Inferior parietal cortex (tissue), 1 donor: Measurements from ENCODE around the gene YARS1.

Experiments used
- DNase-seq: peaks from one replicate; pipeline ENCODE4 v3.0.0-alpha.2; 2016; ENCODE audit errors: extremely low spot score

YARS1 gene

DNA sequence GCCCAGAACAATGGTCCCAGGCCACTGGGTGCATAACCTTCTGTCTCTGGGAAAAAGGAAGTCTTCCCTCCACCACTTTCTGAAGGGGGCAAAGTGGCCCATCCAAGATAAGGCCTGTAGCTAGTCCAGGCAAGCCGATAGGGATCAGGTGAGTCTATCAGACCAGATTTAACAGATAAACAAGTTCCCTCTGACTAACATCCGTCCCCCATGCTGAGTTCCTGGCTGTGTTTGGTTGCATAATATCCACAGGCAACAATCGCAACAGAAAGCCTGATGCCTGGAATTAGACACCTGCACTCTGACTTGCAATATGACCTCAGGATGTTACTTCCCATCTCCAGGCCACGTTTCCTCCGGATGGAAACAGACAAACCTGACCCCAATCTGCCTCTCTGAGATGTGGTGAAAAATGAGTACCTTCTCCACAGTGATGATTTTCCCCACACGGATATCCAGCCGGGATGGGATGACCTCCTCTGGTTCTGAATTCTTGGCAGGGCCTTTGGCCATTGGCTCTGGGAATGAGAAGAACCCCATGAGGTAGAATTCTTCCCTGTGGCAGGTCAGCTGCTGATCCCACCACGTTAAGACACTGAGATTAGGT, 36.4 kb downstream of the YARS1 start:
- DNase-seq = no peak

DNA sequence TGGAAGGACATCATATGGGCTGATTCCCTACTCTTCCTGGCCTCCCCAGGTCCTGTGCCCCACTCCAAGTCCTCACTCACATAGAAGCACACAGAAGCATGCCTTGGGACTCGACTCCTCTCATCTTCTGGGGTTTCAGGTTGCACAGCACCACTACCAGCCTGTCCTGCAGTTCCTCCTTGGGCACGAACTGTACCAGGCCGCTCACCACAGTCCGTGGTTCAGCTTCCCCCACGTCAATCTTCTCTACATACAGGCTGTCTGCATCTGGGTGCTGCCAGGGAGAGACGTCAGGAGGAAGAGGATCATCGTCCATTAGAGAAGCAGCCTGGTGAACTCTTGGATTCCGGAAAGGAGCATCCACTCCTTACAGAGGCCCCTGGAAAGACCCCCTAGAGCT, 37.2 kb downstream of the YARS1 start:
- DNase-seq = no peak

DNA sequence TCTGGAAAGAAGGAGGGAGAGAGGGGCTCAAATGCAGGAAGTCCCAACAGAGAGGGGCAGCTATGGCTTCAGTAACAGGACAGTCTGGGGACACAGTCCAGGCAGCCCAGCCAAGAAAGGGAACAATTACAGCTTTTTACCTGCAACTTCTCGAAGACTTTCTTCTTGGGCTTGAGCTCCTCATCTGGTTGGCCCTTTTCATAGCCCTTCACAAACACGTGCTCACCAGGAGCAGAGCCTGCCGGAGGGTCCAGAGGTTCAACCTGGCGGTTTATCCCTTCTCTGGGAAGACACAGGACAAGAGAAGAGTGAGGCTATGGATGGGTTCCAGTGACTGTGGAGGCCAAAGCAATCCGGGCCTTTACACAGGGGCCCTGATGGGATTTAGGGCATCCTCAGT, 37.9 kb downstream of the YARS1 start:
- no peak for DNase-seq

DNA sequence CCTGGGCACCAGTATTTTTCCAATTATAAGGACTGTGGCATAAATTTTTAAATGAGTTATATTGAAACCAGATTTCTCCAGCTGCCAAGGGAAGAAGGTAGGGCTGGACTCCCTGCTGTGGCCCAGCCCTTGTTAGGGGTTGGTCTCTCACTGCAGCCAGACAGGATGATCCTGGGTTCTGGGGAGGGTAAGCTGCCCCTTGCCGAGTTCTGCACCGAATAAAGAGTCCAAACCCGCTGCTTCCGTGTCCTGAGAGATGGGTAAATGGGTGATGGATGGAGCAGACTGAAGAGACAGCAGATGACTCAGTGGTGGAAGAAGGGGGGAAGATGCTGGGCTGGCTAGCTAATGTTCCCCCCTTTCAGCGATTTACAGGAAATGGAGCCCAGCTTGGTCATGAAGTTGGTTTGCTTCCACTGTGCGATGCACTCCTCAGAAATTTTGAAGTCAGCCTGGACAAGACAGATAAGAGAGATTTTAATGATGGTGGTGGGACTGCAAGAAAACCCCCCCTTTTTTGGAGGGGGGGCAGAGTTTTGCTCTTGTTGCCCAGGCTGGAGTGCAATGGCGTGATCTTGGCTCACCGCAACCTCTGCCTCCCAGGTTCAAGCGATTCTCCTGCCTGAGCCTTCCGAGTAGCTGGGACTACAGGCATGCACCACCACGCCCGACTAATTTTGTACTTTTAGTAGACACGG, 41.4 kb downstream of the YARS1 start:
- DNase-seq = no peak

DNA sequence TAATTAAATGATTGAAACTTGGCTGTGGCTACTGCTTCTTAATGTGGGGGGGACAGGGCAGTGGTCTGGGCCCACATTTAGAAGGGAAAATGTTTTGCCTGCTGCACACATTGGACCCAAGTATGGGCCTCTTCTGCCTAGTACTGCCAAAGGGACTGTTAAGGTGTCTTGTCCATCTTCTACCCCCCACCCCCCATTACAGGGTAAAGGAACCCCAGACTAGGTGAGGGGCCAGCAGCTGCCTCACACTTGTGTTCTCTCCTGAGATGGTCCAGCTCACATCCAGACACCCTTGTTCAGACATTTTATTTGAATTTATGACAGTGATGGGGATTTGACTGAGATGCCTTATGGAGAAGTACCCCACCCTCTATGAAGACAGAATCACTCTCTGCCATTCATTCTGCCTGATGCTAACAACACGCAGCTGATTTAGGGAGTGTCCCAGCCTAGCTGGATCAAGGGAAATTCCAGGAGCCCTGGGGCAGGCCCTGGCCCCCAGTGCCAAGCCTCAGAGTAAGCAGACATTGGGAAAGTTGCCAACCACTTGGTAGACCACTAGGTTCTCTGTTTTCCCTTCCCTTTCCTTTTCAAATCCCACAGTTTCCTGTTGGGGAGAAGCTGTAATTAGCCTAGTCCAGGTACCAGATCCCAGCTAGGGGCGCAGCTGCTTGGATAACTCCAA, 42.1 kb downstream of the YARS1 start:
- DNase-seq = no peak

DNA sequence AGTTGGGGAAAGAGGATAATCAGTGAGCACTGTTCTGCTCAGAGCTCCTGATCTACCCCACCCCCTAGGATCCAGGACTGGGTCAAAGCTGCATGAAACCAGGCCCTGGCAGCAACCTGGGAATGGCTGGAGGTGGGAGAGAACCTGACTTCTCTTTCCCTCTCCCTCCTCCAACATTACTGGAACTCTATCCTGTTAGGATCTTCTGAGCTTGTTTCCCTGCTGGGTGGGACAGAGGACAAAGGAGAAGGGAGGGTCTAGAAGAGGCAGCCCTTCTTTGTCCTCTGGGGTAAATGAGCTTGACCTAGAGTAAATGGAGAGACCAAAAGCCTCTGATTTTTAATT, 42.7 kb downstream of the YARS1 start:
- no peak for DNase-seq

DNA sequence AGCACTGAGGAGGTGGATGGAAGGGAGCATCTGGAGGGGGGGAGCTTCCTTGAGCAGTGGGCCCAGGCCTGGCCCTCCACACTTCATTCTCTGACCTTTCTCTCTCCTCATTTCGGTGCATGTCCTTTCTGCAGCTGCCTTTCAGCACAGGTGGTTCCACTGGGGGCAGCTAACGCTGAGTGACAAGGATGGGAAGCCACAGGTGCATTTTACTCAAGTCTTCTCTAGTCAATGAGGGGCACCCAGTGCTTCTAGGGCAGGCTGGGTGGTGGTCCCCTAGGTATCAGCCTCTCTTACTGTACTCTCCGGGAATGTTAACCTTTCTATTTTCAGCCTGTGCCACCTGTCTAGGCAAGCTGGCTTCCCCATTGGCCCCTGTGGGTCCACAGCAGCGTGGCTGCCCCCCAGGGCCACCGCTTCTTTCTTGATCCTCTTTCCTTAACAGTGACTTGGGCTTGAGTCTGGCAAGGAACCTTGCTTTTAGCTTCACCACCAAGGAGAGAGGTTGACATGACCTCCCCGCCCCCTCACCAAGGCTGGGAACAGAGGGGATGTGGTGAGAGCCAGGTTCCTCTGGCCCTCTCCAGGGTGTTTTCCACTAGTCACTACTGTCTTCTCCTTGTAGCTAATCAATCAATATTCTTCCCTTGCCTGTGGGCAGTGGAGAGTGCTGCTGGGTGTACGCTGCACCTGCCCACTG, 43.2 kb downstream of the YARS1 start:
- no peak for DNase-seq

DNA sequence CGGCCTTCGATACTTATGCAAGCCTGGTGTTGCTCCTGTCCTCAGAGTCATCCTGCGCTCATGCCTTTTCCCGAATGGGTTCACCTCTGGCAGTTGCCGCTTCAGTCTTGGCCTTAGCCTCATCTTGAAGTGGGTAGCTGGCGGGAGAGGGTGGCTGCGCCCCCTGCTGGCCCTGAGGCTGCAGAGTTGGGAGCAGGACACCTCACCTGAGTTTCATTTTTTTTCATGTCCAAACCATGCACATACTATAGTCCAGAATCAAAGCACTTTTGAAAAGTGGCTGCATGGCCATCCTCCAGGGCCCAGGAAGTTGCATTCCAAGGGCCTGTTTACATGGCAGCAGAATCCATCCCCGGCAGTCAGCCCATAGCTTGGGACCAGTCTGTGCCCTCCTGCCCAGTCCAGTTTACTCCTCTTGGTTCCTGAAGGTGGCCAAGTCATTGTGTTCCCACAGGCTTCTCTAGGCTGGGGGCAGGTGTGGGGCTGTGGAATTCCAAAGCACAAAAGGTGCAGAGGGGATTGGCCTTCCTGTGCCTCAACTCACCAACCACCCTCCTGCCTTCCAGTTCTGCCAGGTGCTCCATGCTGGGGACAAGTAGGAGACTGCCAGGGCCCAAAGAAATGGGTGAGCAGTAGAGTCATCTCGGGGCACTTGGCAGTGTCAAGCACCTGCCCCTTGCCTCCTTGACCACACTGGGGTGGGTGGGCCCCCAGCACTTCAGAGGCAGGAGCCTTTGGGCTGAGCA, 44.0 kb downstream of the YARS1 start:
- peak; percentile 69 for DNase-seq

DNA sequence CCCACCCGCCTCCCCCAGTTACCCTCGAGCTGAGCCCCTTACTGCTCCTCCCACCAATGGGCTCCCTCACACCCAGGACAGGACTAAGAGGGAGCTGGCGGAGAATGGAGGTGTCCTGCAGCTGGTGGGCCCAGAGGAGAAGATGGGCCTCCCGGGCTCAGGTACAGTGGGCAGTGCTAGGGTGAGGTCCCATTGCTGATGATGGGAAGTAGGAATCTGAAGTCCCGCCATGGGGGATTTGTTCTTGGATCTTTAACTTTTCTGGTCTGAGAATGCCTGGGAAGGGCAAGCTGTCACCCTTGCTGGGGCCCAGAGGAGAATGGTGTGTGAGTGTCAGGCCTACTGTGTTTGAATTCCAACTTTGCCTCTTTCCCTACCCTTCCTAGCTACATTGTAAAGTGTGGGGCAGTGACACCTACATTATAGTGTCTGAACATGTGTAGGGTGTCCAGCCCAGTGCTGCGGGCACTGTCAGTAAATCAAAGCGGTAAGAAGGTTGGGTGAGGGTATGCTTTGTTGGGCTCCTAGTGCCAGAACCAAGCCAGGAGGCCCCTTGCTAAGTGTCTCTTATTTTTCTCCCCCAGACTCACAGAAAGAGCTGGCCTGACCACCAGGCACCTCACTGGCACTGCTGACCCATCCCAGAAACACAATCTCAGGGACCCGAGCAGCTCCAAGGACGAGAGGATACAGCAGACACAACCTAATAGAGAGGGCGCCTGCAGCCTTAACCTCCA, 44.7 kb downstream of the YARS1 start:
- DNase-seq = no peak

DNA sequence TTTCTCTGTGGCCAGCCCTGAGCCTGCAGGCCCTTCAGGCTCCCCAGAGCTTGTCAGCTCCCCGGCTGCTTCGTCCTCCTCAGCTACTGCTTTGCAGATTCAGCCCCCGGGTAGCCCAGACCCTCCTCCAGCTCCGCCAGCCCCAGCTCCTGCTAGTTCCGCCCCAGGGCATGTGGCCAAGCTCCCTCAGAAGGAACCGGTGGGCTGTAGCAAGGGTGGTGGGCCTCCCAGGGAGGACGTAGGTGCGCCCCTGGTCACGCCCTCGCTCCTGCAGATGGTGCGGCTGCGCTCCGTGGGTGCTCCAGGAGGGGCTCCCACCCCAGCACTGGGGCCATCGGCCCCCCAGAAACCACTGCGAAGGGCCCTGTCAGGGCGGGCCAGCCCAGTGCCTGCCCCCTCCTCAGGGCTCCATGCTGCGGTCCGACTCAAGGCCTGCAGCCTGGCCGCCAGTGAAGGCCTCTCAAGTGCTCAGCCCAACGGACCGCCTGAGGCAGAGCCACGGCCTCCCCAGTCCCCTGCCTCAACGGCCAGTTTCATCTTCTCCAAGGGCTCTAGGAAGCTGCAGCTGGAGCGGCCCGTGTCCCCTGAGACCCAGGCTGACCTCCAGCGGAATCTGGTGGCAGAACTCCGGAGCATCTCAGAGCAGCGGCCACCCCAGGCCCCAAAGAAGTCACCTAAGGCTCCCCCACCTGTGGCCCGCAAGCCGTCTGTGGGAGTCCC, 45.4 kb downstream of the YARS1 start:
- DNase-seq = no peak

DNA sequence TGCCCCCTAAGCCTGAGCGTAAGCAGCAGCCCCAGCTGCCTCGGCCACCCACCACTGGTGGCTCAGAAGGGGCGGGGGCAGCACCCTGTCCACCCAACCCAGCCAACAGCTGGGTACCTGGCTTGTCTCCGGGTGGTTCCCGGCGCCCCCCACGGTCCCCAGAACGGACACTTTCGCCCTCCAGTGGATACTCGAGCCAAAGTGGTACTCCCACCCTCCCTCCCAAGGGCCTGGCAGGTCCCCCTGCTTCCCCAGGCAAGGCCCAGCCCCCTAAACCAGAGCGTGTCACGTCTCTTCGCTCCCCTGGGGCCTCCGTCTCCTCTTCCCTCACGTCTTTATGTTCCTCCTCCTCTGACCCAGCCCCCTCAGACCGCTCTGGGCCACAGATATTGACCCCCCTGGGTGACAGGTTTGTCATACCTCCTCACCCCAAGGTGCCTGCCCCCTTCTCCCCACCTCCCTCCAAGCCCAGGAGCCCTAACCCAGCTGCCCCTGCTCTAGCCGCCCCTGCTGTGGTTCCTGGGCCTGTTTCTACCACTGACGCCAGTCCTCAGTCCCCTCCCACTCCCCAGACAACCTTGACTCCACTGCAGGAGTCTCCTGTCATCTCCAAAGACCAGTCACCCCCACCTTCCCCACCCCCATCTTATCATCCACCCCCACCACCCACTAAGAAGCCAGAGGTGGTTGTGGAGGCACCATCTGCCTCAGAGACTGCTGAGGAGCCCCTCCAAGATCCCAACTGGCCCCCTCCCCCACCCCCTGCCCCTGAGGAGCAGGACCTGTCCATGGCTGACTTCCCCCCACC, 46.2 kb downstream of the YARS1 start:
- no peak for DNase-seq

DNA sequence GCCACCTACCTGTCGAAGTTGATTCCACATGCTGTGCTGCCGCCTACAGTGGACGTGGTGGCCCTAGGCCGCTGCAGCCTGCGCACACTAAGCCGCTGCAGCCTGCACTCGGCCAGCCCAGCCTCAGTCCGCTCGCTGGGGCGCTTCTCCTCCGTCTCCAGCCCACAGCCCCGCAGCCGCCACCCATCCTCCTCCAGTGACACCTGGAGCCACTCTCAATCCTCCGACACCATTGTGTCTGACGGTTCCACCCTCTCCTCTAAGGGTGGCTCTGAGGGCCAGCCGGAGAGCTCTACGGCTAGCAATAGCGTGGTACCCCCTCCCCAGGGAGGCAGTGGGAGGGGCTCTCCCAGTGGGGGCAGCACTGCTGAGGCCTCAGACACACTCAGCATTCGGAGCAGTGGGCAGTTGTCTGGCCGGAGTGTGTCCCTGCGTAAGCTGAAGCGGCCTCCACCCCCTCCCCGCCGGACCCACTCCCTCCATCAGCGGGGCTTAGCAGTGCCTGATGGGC, 46.9 kb downstream of the YARS1 start:
- DNase-seq = no peak

DNA sequence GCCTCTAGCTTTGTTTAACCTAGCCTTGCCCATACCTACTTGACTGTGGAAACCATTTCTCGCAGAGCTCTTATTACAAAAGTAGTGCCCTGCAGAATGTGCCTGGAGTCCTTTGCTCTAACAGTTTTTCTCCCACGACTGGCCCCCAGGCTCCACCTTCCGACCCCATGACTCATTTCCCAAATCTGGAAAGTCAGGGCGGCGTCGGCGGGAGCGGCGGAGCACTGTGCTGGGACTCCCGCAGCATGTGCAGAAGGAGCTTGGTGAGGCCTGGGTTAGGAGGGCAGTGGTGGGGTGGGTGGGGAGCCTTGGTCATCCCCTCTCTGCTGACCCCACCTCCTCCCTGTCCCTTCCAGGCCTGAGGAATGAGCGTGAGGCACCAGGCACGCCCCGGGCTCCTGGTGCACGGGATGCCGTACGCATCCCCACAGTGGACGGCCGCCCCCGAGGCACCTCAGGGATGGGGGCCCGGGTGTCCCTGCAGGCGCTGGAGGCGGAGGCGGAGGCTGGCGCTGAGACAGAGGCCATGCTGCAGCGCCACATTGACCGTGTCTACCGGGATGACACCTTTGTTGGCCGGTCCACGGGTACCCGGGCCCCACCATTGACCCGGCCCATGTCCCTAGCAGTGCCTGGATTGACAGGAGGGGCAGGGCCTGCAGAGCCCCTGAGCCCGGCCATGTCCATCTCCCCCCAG, 47.5 kb downstream of the YARS1 start:
- DNase-seq = no peak

DNA sequence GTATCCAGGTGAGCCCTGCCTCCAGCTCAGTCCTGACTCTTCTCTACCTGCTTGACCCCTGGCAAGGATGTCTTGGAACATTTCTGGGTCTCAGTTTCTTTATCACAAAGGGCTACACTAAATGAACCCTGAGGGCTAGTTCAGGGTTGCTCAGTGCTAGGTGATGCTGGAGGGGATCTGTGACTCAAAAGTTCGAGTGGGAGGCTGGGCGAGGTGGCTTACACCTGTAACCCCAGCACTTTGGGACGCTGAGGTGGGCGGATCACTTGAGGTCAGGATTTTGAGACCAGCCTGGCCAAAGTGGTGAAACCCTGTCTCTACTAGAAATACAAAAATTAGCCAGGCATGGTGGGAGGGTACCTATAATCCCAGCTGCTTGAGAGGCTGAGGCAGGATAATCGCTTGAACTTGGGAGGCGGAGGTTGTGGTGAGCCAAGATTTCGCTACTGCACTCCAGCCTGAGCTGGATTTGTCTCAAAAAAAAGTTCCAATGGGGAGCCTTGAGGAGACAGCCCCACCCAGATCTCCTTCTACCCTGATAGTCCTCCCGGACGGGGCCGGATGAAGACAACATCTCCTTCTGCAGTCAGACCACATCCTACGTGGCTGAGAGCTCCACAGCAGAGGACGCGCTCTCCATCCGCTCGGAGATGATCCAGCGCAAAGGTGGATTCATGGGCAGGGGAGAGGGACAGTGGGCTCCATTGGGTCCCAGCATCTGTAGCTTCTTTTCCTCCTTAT, 48.9 kb downstream of the YARS1 start:
- no peak for DNase-seq

DNA sequence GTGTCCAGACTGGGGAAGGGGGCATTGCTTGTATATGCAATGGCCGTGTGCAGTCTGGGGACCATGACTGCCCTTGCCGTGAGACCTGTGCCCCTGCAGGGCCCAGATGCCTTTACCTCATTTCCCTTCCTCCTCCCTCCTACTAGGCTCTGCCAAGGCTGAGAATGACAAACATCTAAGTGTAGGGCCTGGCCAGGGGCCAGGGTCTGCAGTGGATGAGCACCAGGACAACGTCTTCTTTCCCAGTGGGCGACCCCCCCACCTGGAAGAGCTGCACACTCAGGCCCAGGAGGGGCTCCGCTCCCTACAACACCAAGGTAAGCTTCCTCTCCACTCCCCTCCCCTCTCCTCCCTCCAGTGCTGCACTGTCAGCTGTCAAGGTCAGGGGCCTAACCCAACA, 49.5 kb downstream of the YARS1 start:
- no peak for DNase-seq

DNA sequence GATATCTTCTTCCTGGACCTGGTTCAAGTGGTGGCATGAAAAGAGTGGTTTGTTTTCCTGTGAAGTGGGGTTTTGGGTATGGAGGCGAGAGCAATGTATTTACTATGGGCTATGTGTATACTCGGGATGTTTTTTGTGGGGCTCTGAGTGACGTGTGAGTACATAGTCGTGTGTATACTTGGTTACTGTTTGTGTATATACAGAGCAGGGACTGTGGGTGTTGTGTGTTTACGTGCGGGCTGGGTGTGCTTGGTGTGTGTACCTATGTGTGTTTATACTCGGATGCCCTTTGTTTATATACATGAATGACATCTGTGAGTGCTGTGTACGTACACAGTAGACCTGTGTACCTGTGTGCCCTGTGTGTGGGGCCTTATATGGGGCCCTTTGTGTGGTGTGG, 50.0 kb downstream of the YARS1 start:
- DNase-seq = no peak

DNA sequence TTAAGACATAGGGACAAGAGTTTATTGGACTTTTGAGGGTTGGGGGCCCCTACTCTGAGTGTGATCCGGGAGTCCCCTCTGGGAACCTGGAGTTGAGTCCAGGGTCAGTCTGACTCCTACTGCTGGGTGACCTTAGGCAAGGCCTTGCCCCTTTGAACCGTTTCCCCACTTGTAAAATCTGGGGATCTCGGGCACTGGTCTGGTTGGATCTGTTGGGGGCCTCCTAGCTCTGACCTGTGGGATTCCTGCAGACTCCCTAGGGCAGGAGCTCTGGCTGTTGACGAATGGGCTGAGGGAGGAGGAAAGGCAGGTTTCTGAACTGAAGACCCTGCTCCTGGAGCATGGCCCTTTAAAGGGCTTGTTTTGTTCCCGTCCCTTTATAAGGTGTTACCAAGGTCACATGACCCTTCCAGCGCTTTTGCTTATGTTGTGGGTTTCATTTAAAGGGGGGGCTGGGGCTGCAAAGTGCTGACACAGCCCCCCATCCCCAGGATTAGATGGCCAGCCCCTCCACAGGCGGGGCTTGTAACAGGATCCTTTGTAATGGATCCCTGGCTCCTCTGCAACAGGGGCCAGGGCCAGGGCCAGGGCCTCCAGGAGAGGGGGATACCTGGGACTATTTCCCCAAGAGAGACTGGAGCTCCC, 50.7 kb downstream of the YARS1 start:
- no peak for DNase-seq
